Esophagus muscularis mucosa (tissue), 4 donors: ENCODE data around the gene LMAN2.

Experiments used
- EP300 ChIP-seq: sonication (generic); formaldehyde crosslinking; IDR thresholded peaks from one replicate; pipeline ENCODE4 v1.6.1; 2017; ENCODE audit warnings: antibody characterized with exemption
- POLR2A ChIP-seq: fragments of 450-650 bp; IDR thresholded peaks from one replicate; pipeline ENCODE4 v1.6.1; 2017; ENCODE audit warnings: antibody characterized with exemption, moderate library complexity, mild to moderate bottlenecking, low read depth
- POLR2AphosphoS5 ChIP-seq, 2 donors: sonication (generic); formaldehyde crosslinking; IDR thresholded peaks; one replicate each; pipeline ENCODE4 v1.6.1; 2017; ENCODE audit warnings: antibody characterized with exemption in 2 of 2
- TF ChIP-seq, protein P1 (sequence below), 3 experiments: fragments of 200-600 bp in 2 of 3; fragments of 450-650 bp in 1 of 3; sonication (generic) in 2 of 3; IDR thresholded peaks; one replicate each; pipeline ENCODE4 v1.5.1; 2017 to 2019; ENCODE audit warnings: antibody characterized with exemption in 3 of 3, mild to moderate bottlenecking in 2 of 3, moderate library complexity in 1 of 3

DNA sequence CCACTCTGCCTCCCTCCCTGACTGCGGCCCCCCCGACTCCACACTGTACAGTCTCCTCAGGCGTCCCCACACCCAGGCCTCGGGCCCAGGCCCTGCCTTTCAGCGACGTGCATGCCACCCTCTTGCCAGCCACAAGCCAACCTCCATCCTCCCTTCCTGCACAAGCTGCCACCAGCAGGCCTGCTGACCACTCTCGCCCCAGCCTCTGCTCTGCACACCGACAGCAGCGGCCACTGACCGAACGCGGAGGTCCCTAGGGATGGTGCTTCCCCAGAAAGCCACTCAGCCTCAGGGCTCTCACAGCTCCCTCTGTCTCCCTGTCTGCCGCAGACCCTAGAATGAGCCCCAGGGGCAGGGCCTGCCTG is 18.6 kb downstream of the LMAN2 start:
- TF ChIP-seq EP300 (no peak), POLR2AphosphoS5 (IDR thresholded peaks at IDR 0.05) (no peak), POLR2A (no peak)
- TF ChIP-seq, protein P1, sequence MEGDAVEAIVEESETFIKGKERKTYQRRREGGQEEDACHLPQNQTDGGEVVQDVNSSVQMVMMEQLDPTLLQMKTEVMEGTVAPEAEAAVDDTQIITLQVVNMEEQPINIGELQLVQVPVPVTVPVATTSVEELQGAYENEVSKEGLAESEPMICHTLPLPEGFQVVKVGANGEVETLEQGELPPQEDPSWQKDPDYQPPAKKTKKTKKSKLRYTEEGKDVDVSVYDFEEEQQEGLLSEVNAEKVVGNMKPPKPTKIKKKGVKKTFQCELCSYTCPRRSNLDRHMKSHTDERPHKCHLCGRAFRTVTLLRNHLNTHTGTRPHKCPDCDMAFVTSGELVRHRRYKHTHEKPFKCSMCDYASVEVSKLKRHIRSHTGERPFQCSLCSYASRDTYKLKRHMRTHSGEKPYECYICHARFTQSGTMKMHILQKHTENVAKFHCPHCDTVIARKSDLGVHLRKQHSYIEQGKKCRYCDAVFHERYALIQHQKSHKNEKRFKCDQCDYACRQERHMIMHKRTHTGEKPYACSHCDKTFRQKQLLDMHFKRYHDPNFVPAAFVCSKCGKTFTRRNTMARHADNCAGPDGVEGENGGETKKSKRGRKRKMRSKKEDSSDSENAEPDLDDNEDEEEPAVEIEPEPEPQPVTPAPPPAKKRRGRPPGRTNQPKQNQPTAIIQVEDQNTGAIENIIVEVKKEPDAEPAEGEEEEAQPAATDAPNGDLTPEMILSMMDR (IDR thresholded peaks at IDR 0.05) = no peak
